Measurements from ENCODE around the gene C19orf12. TPM values are rescaled to one million over a fixed set of nuclear protein-coding genes. Genes with fewer than 3 reads are reported as not detected.

The C19orf12 gene
- total RNA-seq = 10 to 100 TPM in 3 of 4 donors, 1 to 10 TPM in 1; 8.5 to 35.0 (median 31.5) TPM

GRCh38 chr19:29714953-29715700, at the start of gene C19orf12:
TSS of gene C19orf12 (minus strand) at chr19:29715261. CDS start at chr19:29708413, 6,848 bp downstream.
- peak; percentile 47 to 69 for DNase-seq
- Histone ChIP-seq H3K9me3 (no peaks in the 10 kb centered on the region), H3K27ac (peak within 1 kb of the TSS; percentile 88 to 92), H3K4me3 (peak within 1 kb of the TSS; percentile 52 to 92), H3K4me1 (peaks cover 0 to 6% of the 10 kb centered on the region in 2 donors), H3K36me3 (no peaks in the 10 kb centered on the region), H3K27me3 (no peaks in the 10 kb centered on the region)
- TF ChIP-seq POLR2A (IDR thresholded peaks at IDR 0.05) = peak; percentile 57 to 77
- TF ChIP-seq, protein P1, sequence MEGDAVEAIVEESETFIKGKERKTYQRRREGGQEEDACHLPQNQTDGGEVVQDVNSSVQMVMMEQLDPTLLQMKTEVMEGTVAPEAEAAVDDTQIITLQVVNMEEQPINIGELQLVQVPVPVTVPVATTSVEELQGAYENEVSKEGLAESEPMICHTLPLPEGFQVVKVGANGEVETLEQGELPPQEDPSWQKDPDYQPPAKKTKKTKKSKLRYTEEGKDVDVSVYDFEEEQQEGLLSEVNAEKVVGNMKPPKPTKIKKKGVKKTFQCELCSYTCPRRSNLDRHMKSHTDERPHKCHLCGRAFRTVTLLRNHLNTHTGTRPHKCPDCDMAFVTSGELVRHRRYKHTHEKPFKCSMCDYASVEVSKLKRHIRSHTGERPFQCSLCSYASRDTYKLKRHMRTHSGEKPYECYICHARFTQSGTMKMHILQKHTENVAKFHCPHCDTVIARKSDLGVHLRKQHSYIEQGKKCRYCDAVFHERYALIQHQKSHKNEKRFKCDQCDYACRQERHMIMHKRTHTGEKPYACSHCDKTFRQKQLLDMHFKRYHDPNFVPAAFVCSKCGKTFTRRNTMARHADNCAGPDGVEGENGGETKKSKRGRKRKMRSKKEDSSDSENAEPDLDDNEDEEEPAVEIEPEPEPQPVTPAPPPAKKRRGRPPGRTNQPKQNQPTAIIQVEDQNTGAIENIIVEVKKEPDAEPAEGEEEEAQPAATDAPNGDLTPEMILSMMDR (IDR thresholded peaks at IDR 0.05) = no peak
- intact Hi-C loops (cut with DNase I; ENCODE audit: low total_unique reads) = loop anchor here (5.0 kb wide), 1 partner anchor 103 kb away; no protein-coding TSS in a partner anchor

- Histone ChIP-seq H3K4me1 (no peaks in the 10 kb centered on the region), H3K9me3 (no peaks in the 10 kb centered on the region), H3K27me3 (no peaks in the 10 kb centered on the region), H3K4me3 (no peak overlapping the region), H3K27ac (no peak overlapping the region), H3K36me3 (no peaks in the 10 kb centered on the region)
- TF ChIP-seq, protein P1 (IDR thresholded peaks at IDR 0.05) = no peak
- TF ChIP-seq POLR2A (IDR thresholded peaks at IDR 0.05) = no peak
- no peak for DNase-seq
- intact Hi-C loops (cut with DNase I; ENCODE audit: low total_unique reads) = loop anchor here (10.0 kb wide), 1 partner anchor 110 kb away; no protein-coding TSS in a partner anchor
These were observed 49.3 kb upstream of the C19orf12 start for GRCh38 chr19:29764361-29764760.

- H3K27me3 ChIP-seq = no peaks in the 10 kb centered on the region
- intact Hi-C loops (cut with DNase I; ENCODE audit: low total_unique reads) = loop anchor here (10.0 kb wide), 1 partner anchor 112 kb away; no protein-coding TSS in a partner anchor
- no peaks in the 10 kb centered on the region for H3K4me1 ChIP-seq
- TF ChIP-seq POLR2A (IDR thresholded peaks at IDR 0.05) = no peak
- no peaks in the 10 kb centered on the region for H3K9me3 ChIP-seq
- no peak for DNase-seq
- H3K36me3 ChIP-seq = no peaks in the 10 kb centered on the region
- H3K27ac ChIP-seq = no peak overlapping the region
- no peak overlapping the region for H3K4me3 ChIP-seq
These were observed 48.1 kb upstream of the C19orf12 start for GRCh38 chr19:29763196-29763595.

- intact Hi-C loops (cut with DNase I; ENCODE audit: low total_unique reads) = loop anchor here (10.0 kb wide), 1 partner anchor 113 kb away; no protein-coding TSS in a partner anchor
- TF ChIP-seq, protein P1 (IDR thresholded peaks at IDR 0.05) = no peak
- TF ChIP-seq POLR2A (IDR thresholded peaks at IDR 0.05) = no peak
- Histone ChIP-seq H3K27me3 (no peaks in the 10 kb centered on the region), H3K36me3 (no peaks in the 10 kb centered on the region), H3K27ac (no peak overlapping the region), H3K9me3 (no peaks in the 10 kb centered on the region), H3K4me3 (no peak overlapping the region), H3K4me1 (no peaks in the 10 kb centered on the region)
- DNase-seq = no peak
These were observed 46.6 kb upstream of the C19orf12 start for GRCh38 chr19:29761575-29762232.

GRCh38 chr19:29760752-29761502, 45.9 kb upstream of the C19orf12 start:
- TF ChIP-seq, protein P1 (IDR thresholded peaks at IDR 0.05) = no peak
- Histone ChIP-seq H3K4me1 (no peaks in the 10 kb centered on the region), H3K4me3 (no peak overlapping the region), H3K36me3 (no peaks in the 10 kb centered on the region), H3K27ac (no peak overlapping the region), H3K9me3 (no peaks in the 10 kb centered on the region), H3K27me3 (no peaks in the 10 kb centered on the region)
- intact Hi-C loops (cut with DNase I; ENCODE audit: low total_unique reads) = loop anchor here (10.0 kb wide), 1 partner anchor 114 kb away; no protein-coding TSS in a partner anchor
- no peak for DNase-seq
